SK-N-SH (cell line): ENCODE measurements around the gene NAALADL1. TPM values are rescaled to one million over a fixed set of nuclear protein-coding genes. Genes with fewer than 3 reads are reported as not detected.

Experiments
- CTCF ChIA-PET: fragments of 300-600, 350-600 bp; formaldehyde crosslinking; extraction: SDS; loops from one replicate; lab custom pipeline; 2021; lab: Yijun Ruan, JAX
- POLR2A ChIA-PET: fragments of 350-600 bp; sonication (Branson Sonifier 250); formaldehyde crosslinking; extraction: SDS; loops from one replicate; lab custom pipeline; 2020; ENCODE audit warnings: antibody characterized with exemption, inconsistent platforms; lab: Yijun Ruan, JAX
- DNase-seq: peaks from one replicate; pipeline ENCODE4 v3.0.0; 2012
- H2AFZ ChIP-seq: fragments of 200-600 bp; sonication (generic); 2 replicates; pipeline ENCODE4 v1.8.1; 2016; ENCODE audit warnings: antibody characterized with exemption, mild to moderate bottlenecking, low read depth
- H3F3A ChIP-seq: fragments of 200-600 bp; sonication (generic); replicated peaks from 2 replicates; pipeline ENCODE3; 2016; ENCODE audit warnings: antibody characterized with exemption, mild to moderate bottlenecking; ENCODE audit not compliant: insufficient read depth
- H3K27ac ChIP-seq, 2 experiments: fragments of 200-500 bp in 1 of 2; fragments of 200-600 bp in 1 of 2; sonication (Bioruptor generic) in 1 of 2; sonication (generic), shearing (Covaris generic) in 1 of 2; 2 replicates each; pipeline versions ENCODE4 v1.5.1 to v1.6.1; 2014 to 2016; ENCODE audit warnings: low read depth in 2 of 2, inconsistent platforms in 1 of 2, low read length in 1 of 2, mild to moderate bottlenecking in 1 of 2, mixed read lengths in 1 of 2
- H3K27me3 ChIP-seq: fragments of 200-600 bp; sonication (generic), shearing (Covaris generic); 2 replicates; pipeline ENCODE4 v1.6.1; 2016; ENCODE audit warnings: mixed run types; ENCODE audit not compliant: insufficient read depth
- H3K36me3 ChIP-seq, 2 experiments: fragments of 200-500 bp in 1 of 2; fragments of 200-600 bp in 1 of 2; sonication (Bioruptor generic) in 1 of 2; sonication (generic) in 1 of 2; replicated peaks in 1 of 2; 2 replicates each; pipeline versions ENCODE3 to v1.5.1; 2014 to 2016; ENCODE audit warnings: low read length in 1 of 2, mild to moderate bottlenecking in 1 of 2; ENCODE audit not compliant: insufficient read depth in 2 of 2, control insufficient read depth in 1 of 2
- H3K4me1 ChIP-seq, 2 experiments: fragments of 200-500 bp in 1 of 2; fragments of 200-600 bp in 1 of 2; sonication (Bioruptor generic) in 1 of 2; sonication (generic), shearing (Covaris generic) in 1 of 2; 2 replicates each; pipeline versions ENCODE4 v1.5.1 to v1.6.1; 2014 to 2016; ENCODE audit warnings: low read depth in 1 of 2, low read length in 1 of 2, mixed run types in 1 of 2; ENCODE audit not compliant: insufficient read depth in 2 of 2, control insufficient read depth in 1 of 2
- H3K4me2 ChIP-seq: fragments of 200-600 bp; sonication (generic), shearing (Covaris generic); 2 replicates; pipeline ENCODE4 v1.6.1; 2017; ENCODE audit warnings: mixed run types
- H3K4me3 ChIP-seq, 2 experiments: fragments of 200-500 bp in 1 of 2; fragments of 200-600 bp in 1 of 2; sonication (Bioruptor generic) in 1 of 2; sonication (generic), shearing (Covaris generic) in 1 of 2; 2 replicates each; pipeline versions ENCODE4 v1.5.1 to v1.8.1; 2014 to 2016; ENCODE audit warnings: low read depth in 2 of 2, inconsistent platforms in 1 of 2, low read length in 1 of 2, mild to moderate bottlenecking in 1 of 2, mixed read lengths in 1 of 2, moderate library complexity in 1 of 2
- H3K79me2 ChIP-seq: fragments of 200-600 bp; sonication (generic); 2 replicates; pipeline ENCODE4 v1.8.1; 2017; ENCODE audit warnings: mild to moderate bottlenecking; ENCODE audit not compliant: insufficient read depth
- H3K9ac ChIP-seq: fragments of 200-600 bp; sonication (generic); 2 replicates; pipeline ENCODE4 v1.6.1; 2017; ENCODE audit warnings: mixed run types
- H3K9me2 ChIP-seq: fragments of 200-600 bp; sonication (generic); 2 replicates; pipeline ENCODE4 v1.6.1; 2017; ENCODE audit warnings: mixed run types
- H3K9me3 ChIP-seq: fragments of 200-600 bp; sonication (generic); 2 replicates; pipeline ENCODE4 v1.6.1; 2017; ENCODE audit warnings: mixed run types, mild to moderate bottlenecking, moderate library complexity
- H4K20me1 ChIP-seq: fragments of 200-600 bp; sonication (generic); 2 replicates; pipeline ENCODE4 v1.6.1; 2017; ENCODE audit warnings: mild to moderate bottlenecking, mixed run types; ENCODE audit not compliant: insufficient read depth
- EZH2phosphoT487 ChIP-seq: fragments of 200-600 bp; sonication (generic); IDR thresholded peaks from 2 replicates; pipeline ENCODE4 v1.6.1; 2017; ENCODE audit warnings: low read depth, mixed run types, mild to moderate bottlenecking, antibody characterized with exemption, moderate library complexity, borderline replicate concordance
- FOXJ3 ChIP-seq: sonication (generic); formaldehyde crosslinking; IDR thresholded peaks from 2 replicates; pipeline ENCODE4 v1.5.1; 2020; ENCODE audit warnings: mild to moderate bottlenecking, missing genetic modification reagents
- GABPA ChIP-seq: IDR thresholded peaks from 2 replicates; pipeline ENCODE4 v1.4.0; 2012; ENCODE audit warnings: low read depth, mild to moderate bottlenecking
- MXI1 ChIP-seq: IDR thresholded peaks from 2 replicates; pipeline ENCODE4 v1.6.1; 2012; ENCODE audit warnings: mild to moderate bottlenecking, low read depth, low read length, improper control_type of control experiment
- NFIC ChIP-seq: IDR thresholded peaks from 2 replicates; pipeline ENCODE4 v1.4.0; 2012; ENCODE audit warnings: borderline replicate concordance
- NRF1 ChIP-seq: IDR thresholded peaks from 2 replicates; pipeline ENCODE4 v1.6.1; 2012; ENCODE audit warnings: low read depth, mild to moderate bottlenecking, low read length
- RAD21 ChIP-seq: IDR thresholded peaks from 2 replicates; pipeline ENCODE4 v1.6.1; 2012; ENCODE audit warnings: mild to moderate bottlenecking, low read length
- SIN3A ChIP-seq: IDR thresholded peaks from 2 replicates; pipeline ENCODE4 v1.6.1; 2012; ENCODE audit warnings: low read depth, mild to moderate bottlenecking, low read length, moderate library complexity, borderline replicate concordance
- TCF12 ChIP-seq: IDR thresholded peaks from 2 replicates; pipeline ENCODE4 v1.4.0; 2012
- TEAD4 ChIP-seq: IDR thresholded peaks from 2 replicates; pipeline ENCODE4 v1.4.0; 2012; ENCODE audit warnings: mild to moderate bottlenecking, borderline replicate concordance; ENCODE audit not compliant: insufficient read depth
- YY1 ChIP-seq: IDR thresholded peaks from 2 replicates; pipeline ENCODE4 v1.4.0; 2012; ENCODE audit warnings: low read depth, mild to moderate bottlenecking
- WGBS: methylation state at CpG from one replicate; pipeline ENCODE4 v1.1.6; 2017; ENCODE audit warnings: low lambda C conversion rate; 5-methylcytosine and 5-hydroxymethylcytosine counted together
- polyA plus RNA-seq, 3 experiments: library from polyadenylated mRNA; depleted of rRNA; stranded (reverse); fragments of >200 nt; gene quantifications; 2 replicates each; pipeline ENCODE4 v1.2.3, GENCODE V29; 2012
- TF ChIP-seq, protein P1 (sequence below): IDR thresholded peaks from 2 replicates; pipeline ENCODE4 v1.4.0; 2012; ENCODE audit warnings: low read depth, borderline replicate concordance
- TF ChIP-seq, protein P2 (sequence below): fragments of 200-600 bp; sonication (generic); IDR thresholded peaks from 2 replicates; pipeline ENCODE4 v1.6.1; 2017; ENCODE audit warnings: antibody characterized with exemption, mild to moderate bottlenecking, moderate library complexity
- TF ChIP-seq, protein P3 (sequence below): fragments of 150-350 bp; IDR thresholded peaks from 2 replicates; pipeline ENCODE4 v1.6.1; 2017; ENCODE audit warnings: antibody characterized with exemption, low read length, low read depth, borderline replicate concordance
- TF ChIP-seq, protein P4 (sequence below): IDR thresholded peaks from 2 replicates; pipeline ENCODE4 v1.6.1; 2012; ENCODE audit warnings: mild to moderate bottlenecking, low read depth, low read length, moderate library complexity
- TF ChIP-seq, protein P5 (sequence below): IDR thresholded peaks from 2 replicates; pipeline ENCODE4 v1.4.0; 2012; ENCODE audit warnings: low read depth

Gene NAALADL1
- polyA plus RNA-seq, 1 of the 3 experiments (the other 2 are of a cell fraction) = not detected

DNA sequence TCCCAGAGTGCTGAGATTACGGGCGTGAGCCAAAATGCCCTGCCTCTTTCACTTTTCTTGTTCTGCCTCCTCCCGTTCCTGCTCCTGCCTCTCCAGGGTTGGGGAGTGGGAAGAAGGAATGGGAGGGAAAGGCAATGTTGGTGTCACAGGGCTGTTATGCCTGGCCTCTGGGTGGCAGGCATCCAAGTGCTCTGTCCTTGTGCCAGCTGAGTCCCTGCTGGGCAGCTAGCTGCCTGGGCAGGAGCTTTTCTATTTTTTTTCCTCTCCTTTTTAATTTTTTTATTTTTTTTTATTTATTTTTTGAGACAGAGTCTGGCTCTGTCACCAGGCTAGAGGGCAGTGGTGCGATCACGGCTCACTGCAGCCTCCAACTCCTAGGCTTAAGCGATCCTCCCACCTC lies 21.4 kb downstream of the NAALADL1 start:
- Histone ChIP-seq H3K9me3 (no peaks in the 10 kb centered on the region), H3K4me3 (no peak overlapping the region), H3K4me1 (peaks cover 0 to 5% of the 10 kb centered on the region in 2 experiments; a peak in 1 of 4 replicates), H3K79me2 (peaks cover 5% of the 10 kb centered on the region), H3K9me2 (no peaks in the 10 kb centered on the region), H3K36me3 (peaks cover 7 to 21% of the 10 kb centered on the region in 2 experiments), H2AFZ (no peak overlapping the region), H3K27ac (no peak overlapping the region), H3K4me2 (no peak overlapping the region), H3K27me3 (no peaks in the 10 kb centered on the region), H4K20me1 (no peaks in the 10 kb centered on the region), H3K9ac (no peak overlapping the region), H3F3A (peaks cover 12% of the 10 kb centered on the region)
- POLR2A ChIA-PET = no interaction called here
- CTCF ChIA-PET = no interaction called here
- TF ChIP-seq NFIC (no peak), YY1 (no peak), MXI1 (no peak), SIN3A (no peak), TEAD4 (no peak), FOXJ3 (no peak), NRF1 (no peak), RAD21 (no peak), EZH2phosphoT487 (no peak), TCF12 (no peak), GABPA (no peak)
- TF ChIP-seq, protein P1, sequence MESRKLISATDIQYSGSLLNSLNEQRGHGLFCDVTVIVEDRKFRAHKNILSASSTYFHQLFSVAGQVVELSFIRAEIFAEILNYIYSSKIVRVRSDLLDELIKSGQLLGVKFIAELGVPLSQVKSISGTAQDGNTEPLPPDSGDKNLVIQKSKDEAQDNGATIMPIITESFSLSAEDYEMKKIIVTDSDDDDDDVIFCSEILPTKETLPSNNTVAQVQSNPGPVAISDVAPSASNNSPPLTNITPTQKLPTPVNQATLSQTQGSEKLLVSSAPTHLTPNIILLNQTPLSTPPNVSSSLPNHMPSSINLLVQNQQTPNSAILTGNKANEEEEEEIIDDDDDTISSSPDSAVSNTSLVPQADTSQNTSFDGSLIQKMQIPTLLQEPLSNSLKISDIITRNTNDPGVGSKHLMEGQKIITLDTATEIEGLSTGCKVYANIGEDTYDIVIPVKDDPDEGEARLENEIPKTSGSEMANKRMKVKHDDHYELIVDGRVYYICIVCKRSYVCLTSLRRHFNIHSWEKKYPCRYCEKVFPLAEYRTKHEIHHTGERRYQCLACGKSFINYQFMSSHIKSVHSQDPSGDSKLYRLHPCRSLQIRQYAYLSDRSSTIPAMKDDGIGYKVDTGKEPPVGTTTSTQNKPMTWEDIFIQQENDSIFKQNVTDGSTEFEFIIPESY = no peak
- TF ChIP-seq, protein P2, sequence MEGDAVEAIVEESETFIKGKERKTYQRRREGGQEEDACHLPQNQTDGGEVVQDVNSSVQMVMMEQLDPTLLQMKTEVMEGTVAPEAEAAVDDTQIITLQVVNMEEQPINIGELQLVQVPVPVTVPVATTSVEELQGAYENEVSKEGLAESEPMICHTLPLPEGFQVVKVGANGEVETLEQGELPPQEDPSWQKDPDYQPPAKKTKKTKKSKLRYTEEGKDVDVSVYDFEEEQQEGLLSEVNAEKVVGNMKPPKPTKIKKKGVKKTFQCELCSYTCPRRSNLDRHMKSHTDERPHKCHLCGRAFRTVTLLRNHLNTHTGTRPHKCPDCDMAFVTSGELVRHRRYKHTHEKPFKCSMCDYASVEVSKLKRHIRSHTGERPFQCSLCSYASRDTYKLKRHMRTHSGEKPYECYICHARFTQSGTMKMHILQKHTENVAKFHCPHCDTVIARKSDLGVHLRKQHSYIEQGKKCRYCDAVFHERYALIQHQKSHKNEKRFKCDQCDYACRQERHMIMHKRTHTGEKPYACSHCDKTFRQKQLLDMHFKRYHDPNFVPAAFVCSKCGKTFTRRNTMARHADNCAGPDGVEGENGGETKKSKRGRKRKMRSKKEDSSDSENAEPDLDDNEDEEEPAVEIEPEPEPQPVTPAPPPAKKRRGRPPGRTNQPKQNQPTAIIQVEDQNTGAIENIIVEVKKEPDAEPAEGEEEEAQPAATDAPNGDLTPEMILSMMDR = no peak
- TF ChIP-seq, protein P3, sequence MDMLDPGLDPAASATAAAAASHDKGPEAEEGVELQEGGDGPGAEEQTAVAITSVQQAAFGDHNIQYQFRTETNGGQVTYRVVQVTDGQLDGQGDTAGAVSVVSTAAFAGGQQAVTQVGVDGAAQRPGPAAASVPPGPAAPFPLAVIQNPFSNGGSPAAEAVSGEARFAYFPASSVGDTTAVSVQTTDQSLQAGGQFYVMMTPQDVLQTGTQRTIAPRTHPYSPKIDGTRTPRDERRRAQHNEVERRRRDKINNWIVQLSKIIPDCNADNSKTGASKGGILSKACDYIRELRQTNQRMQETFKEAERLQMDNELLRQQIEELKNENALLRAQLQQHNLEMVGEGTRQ = no peak
- TF ChIP-seq, protein P4, sequence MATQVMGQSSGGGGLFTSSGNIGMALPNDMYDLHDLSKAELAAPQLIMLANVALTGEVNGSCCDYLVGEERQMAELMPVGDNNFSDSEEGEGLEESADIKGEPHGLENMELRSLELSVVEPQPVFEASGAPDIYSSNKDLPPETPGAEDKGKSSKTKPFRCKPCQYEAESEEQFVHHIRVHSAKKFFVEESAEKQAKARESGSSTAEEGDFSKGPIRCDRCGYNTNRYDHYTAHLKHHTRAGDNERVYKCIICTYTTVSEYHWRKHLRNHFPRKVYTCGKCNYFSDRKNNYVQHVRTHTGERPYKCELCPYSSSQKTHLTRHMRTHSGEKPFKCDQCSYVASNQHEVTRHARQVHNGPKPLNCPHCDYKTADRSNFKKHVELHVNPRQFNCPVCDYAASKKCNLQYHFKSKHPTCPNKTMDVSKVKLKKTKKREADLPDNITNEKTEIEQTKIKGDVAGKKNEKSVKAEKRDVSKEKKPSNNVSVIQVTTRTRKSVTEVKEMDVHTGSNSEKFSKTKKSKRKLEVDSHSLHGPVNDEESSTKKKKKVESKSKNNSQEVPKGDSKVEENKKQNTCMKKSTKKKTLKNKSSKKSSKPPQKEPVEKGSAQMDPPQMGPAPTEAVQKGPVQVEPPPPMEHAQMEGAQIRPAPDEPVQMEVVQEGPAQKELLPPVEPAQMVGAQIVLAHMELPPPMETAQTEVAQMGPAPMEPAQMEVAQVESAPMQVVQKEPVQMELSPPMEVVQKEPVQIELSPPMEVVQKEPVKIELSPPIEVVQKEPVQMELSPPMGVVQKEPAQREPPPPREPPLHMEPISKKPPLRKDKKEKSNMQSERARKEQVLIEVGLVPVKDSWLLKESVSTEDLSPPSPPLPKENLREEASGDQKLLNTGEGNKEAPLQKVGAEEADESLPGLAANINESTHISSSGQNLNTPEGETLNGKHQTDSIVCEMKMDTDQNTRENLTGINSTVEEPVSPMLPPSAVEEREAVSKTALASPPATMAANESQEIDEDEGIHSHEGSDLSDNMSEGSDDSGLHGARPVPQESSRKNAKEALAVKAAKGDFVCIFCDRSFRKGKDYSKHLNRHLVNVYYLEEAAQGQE = no peak
- TF ChIP-seq, protein P5, sequence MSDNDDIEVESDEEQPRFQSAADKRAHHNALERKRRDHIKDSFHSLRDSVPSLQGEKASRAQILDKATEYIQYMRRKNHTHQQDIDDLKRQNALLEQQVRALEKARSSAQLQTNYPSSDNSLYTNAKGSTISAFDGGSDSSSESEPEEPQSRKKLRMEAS = no peak
- DNase-seq = no peak
- WGBS = 91% methylated on average over 6 of the region's 6 CpGs
